Left hindlimb (tissue), 1 donor: Measurements from ENCODE around the gene APOBEC3H.

ENCODE experiments used
- DNase-seq: peaks from one replicate; pipeline ENCODE4 v3.0.0-alpha.2; 2018

Gene APOBEC3H

GRCh38 chr22:39114112-39114511 is 17.1 kb downstream of the APOBEC3H start:
- no peak for DNase-seq

GRCh38 chr22:39115570-39115969 is 18.5 kb downstream of the APOBEC3H start:
- no peak for DNase-seq

- no peak for DNase-seq
These were observed 19.1 kb downstream of the APOBEC3H start for GRCh38 chr22:39115977-39116621.

- DNase-seq, result no peak
These were observed 20.6 kb downstream of the APOBEC3H start for GRCh38 chr22:39117585-39118191.

GRCh38 chr22:39120983-39121382 is 23.9 kb downstream of the APOBEC3H start:
- no peak for DNase-seq

GRCh38 chr22:39122772-39123470 is 25.9 kb downstream of the APOBEC3H start:
- DNase-seq, result no peak

- DNase-seq, result no peak
These were observed 26.9 kb downstream of the APOBEC3H start for GRCh38 chr22:39123751-39124581.

GRCh38 chr22:39125622-39126021 is 28.6 kb downstream of the APOBEC3H start:
- no peak for DNase-seq

- no peak for DNase-seq
These were observed 31.5 kb downstream of the APOBEC3H start for GRCh38 chr22:39128508-39128907.

- DNase-seq, result no peak
These were observed 32.0 kb downstream of the APOBEC3H start for GRCh38 chr22:39129081-39129480.

- DNase-seq, result no peak
These were observed 32.7 kb downstream of the APOBEC3H start for GRCh38 chr22:39129746-39130145.

GRCh38 chr22:39130152-39130704 is 33.2 kb downstream of the APOBEC3H start:
- no peak for DNase-seq

- DNase-seq, result no peak
These were observed 34.1 kb downstream of the APOBEC3H start for GRCh38 chr22:39130892-39131855.

GRCh38 chr22:39132281-39132680 is 35.2 kb downstream of the APOBEC3H start:
- no peak for DNase-seq

GRCh38 chr22:39132871-39133524 is 36.0 kb downstream of the APOBEC3H start:
- DNase-seq, result no peak

- DNase-seq, result no peak
These were observed 36.8 kb downstream of the APOBEC3H start for GRCh38 chr22:39133871-39134270.

- no peak for DNase-seq
These were observed 37.5 kb downstream of the APOBEC3H start for GRCh38 chr22:39134366-39135091.

GRCh38 chr22:39135092-39135896 is 38.2 kb downstream of the APOBEC3H start:
- DNase-seq, result no peak

GRCh38 chr22:39136317-39136716 is 39.3 kb downstream of the APOBEC3H start:
- DNase-seq, result no peak
